ENCODE results near the gene ANKRD63. TPM values are rescaled to one million over a fixed set of nuclear protein-coding genes. Genes with fewer than 3 reads are reported as not detected.
A peak's percentile ranks its signal among the peaks of the same experiment; 100 is the strongest.

ANKRD63 gene
- total RNA-seq, 1 experiment from 2014 or later, result 1.2 TPM

DNA sequence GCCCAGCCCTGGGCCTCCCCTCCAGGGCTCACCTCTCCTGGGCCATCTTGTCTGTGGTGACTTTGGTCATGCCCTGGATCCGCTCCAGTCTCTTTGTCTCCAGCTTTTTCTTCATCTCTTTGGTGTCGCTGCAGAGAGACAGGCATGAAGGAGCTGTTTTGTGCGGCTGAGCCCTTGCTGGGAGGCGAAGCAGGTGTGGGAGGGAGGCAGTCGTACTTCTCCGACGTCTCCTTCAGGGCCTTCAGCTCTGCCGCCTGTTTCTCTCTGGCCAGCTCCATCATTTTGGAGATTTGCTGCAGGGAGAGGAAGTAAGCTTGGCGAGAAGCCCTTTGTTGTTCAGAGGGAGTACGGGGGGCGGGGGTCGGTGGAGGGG, 7.7 kb upstream of the ANKRD63 start:
- H3K4me1 Mint-ChIP-seq, result peaks cover 20% of the 10 kb centered on the region
- peak; percentile 8 for ATAC-seq
- H3K4me3 Mint-ChIP-seq, result peak overlapping the region; percentile 57
- ChIA-PET CTCF (interaction anchor here (0.6 to 13.0 kb wide), 23 partner anchors 9 to 254 kb away, joined by 3 to 341 read pairs (median 6); partner anchors contain the start of genes CCDC9B, INAFM2 and PLCB2), POLR2A (interaction anchor here (0.9 to 1.3 kb wide), 3 partner anchors 10 to 17 kb away, joined by 5 to 6 read pairs (median 5); partner anchors contain the start of gene PLCB2)
- no peaks in the 10 kb centered on the region for H3K9me3 Mint-ChIP-seq
- peaks cover 45% of the 10 kb centered on the region for H3K27me3 Mint-ChIP-seq (ENCODE audit: low read depth)
- DNase-seq (ENCODE audit: low spot score), result no peak
- no peak for TF ChIP-seq FOXK1 (CRISPR knock-in tag; IDR thresholded peaks at IDR 0.05)
- TF ChIP-seq, protein P1, sequence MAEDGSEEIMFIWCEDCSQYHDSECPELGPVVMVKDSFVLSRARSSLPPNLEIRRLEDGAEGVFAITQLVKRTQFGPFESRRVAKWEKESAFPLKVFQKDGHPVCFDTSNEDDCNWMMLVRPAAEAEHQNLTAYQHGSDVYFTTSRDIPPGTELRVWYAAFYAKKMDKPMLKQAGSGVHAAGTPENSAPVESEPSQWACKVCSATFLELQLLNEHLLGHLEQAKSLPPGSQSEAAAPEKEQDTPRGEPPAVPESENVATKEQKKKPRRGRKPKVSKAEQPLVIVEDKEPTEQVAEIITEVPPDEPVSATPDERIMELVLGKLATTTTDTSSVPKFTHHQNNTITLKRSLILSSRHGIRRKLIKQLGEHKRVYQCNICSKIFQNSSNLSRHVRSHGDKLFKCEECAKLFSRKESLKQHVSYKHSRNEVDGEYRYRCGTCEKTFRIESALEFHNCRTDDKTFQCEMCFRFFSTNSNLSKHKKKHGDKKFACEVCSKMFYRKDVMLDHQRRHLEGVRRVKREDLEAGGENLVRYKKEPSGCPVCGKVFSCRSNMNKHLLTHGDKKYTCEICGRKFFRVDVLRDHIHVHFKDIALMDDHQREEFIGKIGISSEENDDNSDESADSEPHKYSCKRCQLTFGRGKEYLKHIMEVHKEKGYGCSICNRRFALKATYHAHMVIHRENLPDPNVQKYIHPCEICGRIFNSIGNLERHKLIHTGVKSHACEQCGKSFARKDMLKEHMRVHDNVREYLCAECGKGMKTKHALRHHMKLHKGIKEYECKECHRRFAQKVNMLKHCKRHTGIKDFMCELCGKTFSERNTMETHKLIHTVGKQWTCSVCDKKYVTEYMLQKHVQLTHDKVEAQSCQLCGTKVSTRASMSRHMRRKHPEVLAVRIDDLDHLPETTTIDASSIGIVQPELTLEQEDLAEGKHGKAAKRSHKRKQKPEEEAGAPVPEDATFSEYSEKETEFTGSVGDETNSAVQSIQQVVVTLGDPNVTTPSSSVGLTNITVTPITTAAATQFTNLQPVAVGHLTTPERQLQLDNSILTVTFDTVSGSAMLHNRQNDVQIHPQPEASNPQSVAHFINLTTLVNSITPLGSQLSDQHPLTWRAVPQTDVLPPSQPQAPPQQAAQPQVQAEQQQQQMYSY (CRISPR knock-in tag; IDR thresholded peaks at IDR 0.05), result peak; percentile 69
- no peak overlapping the region for H3K27ac Mint-ChIP-seq
- H3K36me3 Mint-ChIP-seq, result no peaks in the 10 kb centered on the region

DNA sequence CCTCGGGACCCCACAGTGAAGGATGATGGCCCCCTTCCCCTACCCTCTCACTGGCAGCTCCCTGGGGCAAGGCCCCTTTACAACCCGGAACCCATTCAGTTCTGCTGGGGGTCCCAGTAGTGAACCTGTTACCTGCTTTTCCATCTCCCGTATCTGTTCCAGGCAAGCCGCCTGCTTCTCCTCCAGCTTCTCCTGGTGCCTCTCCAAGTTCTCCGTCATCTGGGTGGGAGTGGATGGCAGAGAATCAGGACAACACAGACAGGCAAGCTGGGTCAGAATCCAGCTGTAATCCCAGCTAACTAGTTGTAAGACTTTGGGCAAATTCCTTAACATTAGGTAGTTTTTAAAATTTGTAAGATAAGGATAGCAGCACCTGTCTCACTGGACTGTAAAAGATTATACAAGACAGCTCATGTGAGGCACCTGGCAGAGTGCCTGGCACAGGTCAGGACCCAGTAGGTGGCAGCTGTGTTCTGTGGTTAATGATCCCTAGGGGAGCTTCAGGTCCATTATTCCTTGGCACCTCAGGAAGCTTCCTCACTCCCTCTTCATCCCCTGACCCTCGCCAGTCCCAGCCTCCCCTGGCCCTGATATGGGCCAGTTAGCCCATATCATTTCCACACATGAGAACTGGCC, 6.4 kb upstream of the ANKRD63 start:
- ATAC-seq (no peak), DNase-seq (ENCODE audit: low spot score) (no peak)
- CTCF ChIA-PET, result interaction anchor here (0.9 to 13.0 kb wide), 8 partner anchors 10 to 83 kb away, joined by 3 to 341 read pairs (median 42); partner anchors contain the start of genes CCDC9B and PLCB2
- peaks cover 57% of the 10 kb centered on the region for H3K27me3 Mint-ChIP-seq (ENCODE audit: low read depth)
- H3K27ac Mint-ChIP-seq, result no peak overlapping the region
- TF ChIP-seq MXD4 (CRISPR knock-in tag; IDR thresholded peaks at IDR 0.05; ENCODE audit: borderline replicate concordance), result no peak
- TF ChIP-seq, protein P2, sequence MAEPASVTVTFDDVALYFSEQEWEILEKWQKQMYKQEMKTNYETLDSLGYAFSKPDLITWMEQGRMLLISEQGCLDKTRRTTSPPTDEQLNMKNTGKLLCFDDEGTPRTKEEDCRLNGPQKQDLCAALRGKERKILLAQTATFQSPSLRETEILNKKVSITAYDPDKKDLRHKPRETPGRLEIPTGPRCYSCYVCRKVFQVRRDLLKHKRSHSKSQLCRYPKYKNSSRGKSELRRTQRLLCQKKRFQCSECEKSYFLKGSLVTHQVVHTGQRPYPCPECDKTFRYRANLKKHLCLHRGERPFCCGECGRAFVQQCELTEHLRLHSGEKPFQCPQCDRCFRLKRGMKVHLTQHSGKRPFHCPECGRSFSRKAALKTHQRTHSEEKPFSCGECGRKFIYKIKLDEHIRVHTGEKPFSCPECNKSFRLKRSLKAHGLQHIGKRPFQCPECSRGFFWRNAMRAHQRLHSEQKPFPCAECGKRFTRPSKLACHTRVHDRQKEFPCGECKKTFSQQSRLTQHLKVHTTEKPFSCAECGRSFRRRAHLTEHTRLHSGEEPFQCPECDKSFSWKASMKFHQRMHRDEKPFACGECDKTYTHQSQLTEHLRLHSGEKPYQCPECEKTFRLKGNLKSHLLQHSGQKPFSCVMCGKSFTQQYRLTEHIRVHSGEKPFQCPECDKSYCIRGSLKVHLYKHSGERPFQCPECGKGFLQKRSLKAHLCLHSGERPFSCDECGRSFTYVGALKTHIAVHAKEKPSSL (CRISPR knock-in tag; conservative IDR thresholded peaks at IDR 0.05), result no peak
- no peak for TF ChIP-seq ZNF138 (CRISPR knock-in tag; conservative IDR thresholded peaks at IDR 0.05)
- TF ChIP-seq, protein P3, sequence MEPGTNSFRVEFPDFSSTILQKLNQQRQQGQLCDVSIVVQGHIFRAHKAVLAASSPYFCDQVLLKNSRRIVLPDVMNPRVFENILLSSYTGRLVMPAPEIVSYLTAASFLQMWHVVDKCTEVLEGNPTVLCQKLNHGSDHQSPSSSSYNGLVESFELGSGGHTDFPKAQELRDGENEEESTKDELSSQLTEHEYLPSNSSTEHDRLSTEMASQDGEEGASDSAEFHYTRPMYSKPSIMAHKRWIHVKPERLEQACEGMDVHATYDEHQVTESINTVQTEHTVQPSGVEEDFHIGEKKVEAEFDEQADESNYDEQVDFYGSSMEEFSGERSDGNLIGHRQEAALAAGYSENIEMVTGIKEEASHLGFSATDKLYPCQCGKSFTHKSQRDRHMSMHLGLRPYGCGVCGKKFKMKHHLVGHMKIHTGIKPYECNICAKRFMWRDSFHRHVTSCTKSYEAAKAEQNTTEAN (CRISPR knock-in tag; IDR thresholded peaks at IDR 0.05), result no peak
- TF ChIP-seq TEAD4 (CRISPR knock-in tag; IDR thresholded peaks at IDR 0.05), result no peak
- no peak for TF ChIP-seq FOXK1 (CRISPR knock-in tag; IDR thresholded peaks at IDR 0.05)
- no peak for TF ChIP-seq ESRRA (CRISPR knock-in tag; IDR thresholded peaks at IDR 0.05; ENCODE audit: borderline replicate concordance)
- TF ChIP-seq FOXP1 (CRISPR knock-in tag; IDR thresholded peaks at IDR 0.05; ENCODE audit: borderline replicate concordance), result no peak
- no peak for TF ChIP-seq ZNF416 (CRISPR knock-in tag; IDR thresholded peaks at IDR 0.05)
- TF ChIP-seq CREM (CRISPR knock-in tag; IDR thresholded peaks at IDR 0.05), result no peak
- TF ChIP-seq GRHL2 (CRISPR knock-in tag; IDR thresholded peaks at IDR 0.05; ENCODE audit: insufficient replicate concordance, severe bottlenecking), result no peak
- TF ChIP-seq, protein P4, sequence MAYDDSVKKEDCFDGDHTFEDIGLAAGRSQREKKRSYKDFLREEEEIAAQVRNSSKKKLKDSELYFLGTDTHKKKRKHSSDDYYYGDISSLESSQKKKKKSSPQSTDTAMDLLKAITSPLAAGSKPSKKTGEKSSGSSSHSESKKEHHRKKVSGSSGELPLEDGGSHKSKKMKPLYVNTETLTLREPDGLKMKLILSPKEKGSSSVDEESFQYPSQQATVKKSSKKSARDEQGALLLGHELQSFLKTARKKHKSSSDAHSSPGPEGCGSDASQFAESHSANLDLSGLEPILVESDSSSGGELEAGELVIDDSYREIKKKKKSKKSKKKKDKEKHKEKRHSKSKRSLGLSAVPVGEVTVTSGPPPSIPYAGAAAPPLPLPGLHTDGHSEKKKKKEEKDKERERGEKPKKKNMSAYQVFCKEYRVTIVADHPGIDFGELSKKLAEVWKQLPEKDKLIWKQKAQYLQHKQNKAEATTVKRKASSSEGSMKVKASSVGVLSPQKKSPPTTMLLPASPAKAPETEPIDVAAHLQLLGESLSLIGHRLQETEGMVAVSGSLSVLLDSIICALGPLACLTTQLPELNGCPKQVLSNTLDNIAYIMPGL (CRISPR knock-in tag; IDR thresholded peaks at IDR 0.05), result no peak
- TF ChIP-seq, protein P5, sequence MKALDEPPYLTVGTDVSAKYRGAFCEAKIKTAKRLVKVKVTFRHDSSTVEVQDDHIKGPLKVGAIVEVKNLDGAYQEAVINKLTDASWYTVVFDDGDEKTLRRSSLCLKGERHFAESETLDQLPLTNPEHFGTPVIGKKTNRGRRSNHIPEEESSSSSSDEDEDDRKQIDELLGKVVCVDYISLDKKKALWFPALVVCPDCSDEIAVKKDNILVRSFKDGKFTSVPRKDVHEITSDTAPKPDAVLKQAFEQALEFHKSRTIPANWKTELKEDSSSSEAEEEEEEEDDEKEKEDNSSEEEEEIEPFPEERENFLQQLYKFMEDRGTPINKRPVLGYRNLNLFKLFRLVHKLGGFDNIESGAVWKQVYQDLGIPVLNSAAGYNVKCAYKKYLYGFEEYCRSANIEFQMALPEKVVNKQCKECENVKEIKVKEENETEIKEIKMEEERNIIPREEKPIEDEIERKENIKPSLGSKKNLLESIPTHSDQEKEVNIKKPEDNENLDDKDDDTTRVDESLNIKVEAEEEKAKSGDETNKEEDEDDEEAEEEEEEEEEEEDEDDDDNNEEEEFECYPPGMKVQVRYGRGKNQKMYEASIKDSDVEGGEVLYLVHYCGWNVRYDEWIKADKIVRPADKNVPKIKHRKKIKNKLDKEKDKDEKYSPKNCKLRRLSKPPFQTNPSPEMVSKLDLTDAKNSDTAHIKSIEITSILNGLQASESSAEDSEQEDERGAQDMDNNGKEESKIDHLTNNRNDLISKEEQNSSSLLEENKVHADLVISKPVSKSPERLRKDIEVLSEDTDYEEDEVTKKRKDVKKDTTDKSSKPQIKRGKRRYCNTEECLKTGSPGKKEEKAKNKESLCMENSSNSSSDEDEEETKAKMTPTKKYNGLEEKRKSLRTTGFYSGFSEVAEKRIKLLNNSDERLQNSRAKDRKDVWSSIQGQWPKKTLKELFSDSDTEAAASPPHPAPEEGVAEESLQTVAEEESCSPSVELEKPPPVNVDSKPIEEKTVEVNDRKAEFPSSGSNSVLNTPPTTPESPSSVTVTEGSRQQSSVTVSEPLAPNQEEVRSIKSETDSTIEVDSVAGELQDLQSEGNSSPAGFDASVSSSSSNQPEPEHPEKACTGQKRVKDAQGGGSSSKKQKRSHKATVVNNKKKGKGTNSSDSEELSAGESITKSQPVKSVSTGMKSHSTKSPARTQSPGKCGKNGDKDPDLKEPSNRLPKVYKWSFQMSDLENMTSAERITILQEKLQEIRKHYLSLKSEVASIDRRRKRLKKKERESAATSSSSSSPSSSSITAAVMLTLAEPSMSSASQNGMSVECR (CRISPR knock-in tag; IDR thresholded peaks at IDR 0.05; ENCODE audit: borderline replicate concordance), result no peak
- no peak for TF ChIP-seq SOX15 (CRISPR knock-in tag; IDR thresholded peaks at IDR 0.05)
- TF ChIP-seq NR3C1 (CRISPR knock-in tag; conservative IDR thresholded peaks at IDR 0.05; ENCODE audit: low read depth), result no peak
- POLR2A ChIA-PET, result interaction anchor here (1.1 kb wide), 1 partner anchor 9 kb away, joined by 3 read pairs; no protein-coding TSS in a partner anchor
- no peaks in the 10 kb centered on the region for H3K36me3 Mint-ChIP-seq
- no peaks in the 10 kb centered on the region for H3K9me3 Mint-ChIP-seq
- H3K4me3 Mint-ChIP-seq, result no peak overlapping the region
- peaks cover 25% of the 10 kb centered on the region for H3K4me1 Mint-ChIP-seq
